Activated naive CD4-positive, alpha-beta T cell treated with anti-CD3 and anti-CD28 coated beads for 36 hours (primary cell): Measurements from ENCODE around the gene RANBP10. TPM values are rescaled to one million over a fixed set of nuclear protein-coding genes. Genes with fewer than 3 reads are reported as not detected.
"Not testable (repeated sequence)": the region's sequence is repeated elsewhere in the genome, so short reads cannot be mapped to it uniquely, and the experiment has no call there.

ENCODE experiments used
- CTCF ChIA-PET: fragments of 350-600 bp; sonication (Branson Sonifier 250); formaldehyde crosslinking; loops from one replicate; lab custom pipeline; 2021; ENCODE audit warnings: antibody characterized with exemption; lab: Charles Lee
- DNase-seq: peaks from one replicate; pipeline ENCODE4 v3.0.0-alpha.2; 2020
- H3K27ac Mint-ChIP-seq: one replicate; pipeline ENCODE4 v1.8.0; 2021; ENCODE audit warnings: mild to moderate bottlenecking, mixed read lengths
- H3K27me3 Mint-ChIP-seq: one replicate; pipeline ENCODE4 v1.8.0; 2021; ENCODE audit warnings: low read depth, mixed read lengths
- H3K36me3 Mint-ChIP-seq: one replicate; pipeline ENCODE4 v1.8.0; 2021; ENCODE audit warnings: low read depth, mixed read lengths
- H3K4me1 Mint-ChIP-seq: one replicate; pipeline ENCODE4 v1.8.0; 2021; ENCODE audit warnings: low read depth, mixed read lengths
- H3K4me3 Mint-ChIP-seq: one replicate; pipeline ENCODE4 v1.8.0; 2021; ENCODE audit warnings: mild to moderate bottlenecking, moderate library complexity, mixed read lengths
- H3K9me3 Mint-ChIP-seq: one replicate; pipeline ENCODE4 v1.8.0; 2021; ENCODE audit warnings: mixed read lengths
- intact Hi-C: fragments of 100-400 bp; cut with micrococcal nuclease; formaldehyde crosslinking; loops from one replicate; pipeline ENCODE4 v1.15.1; 2023
- total RNA-seq, 2 experiments: library from RNA; stranded (reverse); gene quantifications; one replicate each; pipeline ENCODE4 v1.2.3, GENCODE V29; 2021

The RANBP10 gene
- total RNA-seq, 2 experiments from 2014 or later = 12.4 to 16.1 TPM

- H3K4me1 Mint-ChIP-seq = peaks cover 10% of the 10 kb centered on the region
- H3K9me3 Mint-ChIP-seq = no peaks in the 10 kb centered on the region
- no peak overlapping the region for H3K4me3 Mint-ChIP-seq
- peaks cover 8% of the 10 kb centered on the region for H3K36me3 Mint-ChIP-seq
- intact Hi-C loops = no loop called here
- no peaks in the 10 kb centered on the region for H3K27me3 Mint-ChIP-seq
- no peak for DNase-seq
- CTCF ChIA-PET = interaction anchor here (1.3 kb wide), 1 partner anchor 12 kb away, joined by 4 read pairs; no protein-coding TSS in a partner anchor
- H3K27ac Mint-ChIP-seq = no peak overlapping the region
Measured at GRCh38 chr16:67758006-67758405, 48.4 kb downstream of the RANBP10 start.

- H3K4me3 Mint-ChIP-seq = no peak overlapping the region
- H3K36me3 Mint-ChIP-seq = peaks cover 6% of the 10 kb centered on the region
- intact Hi-C loops = no loop called here
- H3K4me1 Mint-ChIP-seq = no peaks in the 10 kb centered on the region
- no peaks in the 10 kb centered on the region for H3K27me3 Mint-ChIP-seq
- no peak for DNase-seq
- H3K27ac Mint-ChIP-seq = no peak overlapping the region
- CTCF ChIA-PET = interaction anchor here (0.5 kb wide), 1 partner anchor 64 kb away, joined by 3 read pairs; no protein-coding TSS in a partner anchor
- no peaks in the 10 kb centered on the region for H3K9me3 Mint-ChIP-seq
Measured at GRCh38 chr16:67752641-67753040, 53.7 kb downstream of the RANBP10 start.

GRCh38 chr16:67751331-67751730, 55.0 kb downstream of the RANBP10 start:
- intact Hi-C loops, H3K4me1 Mint-ChIP-seq, CTCF ChIA-PET, H3K9me3 Mint-ChIP-seq, H3K27ac Mint-ChIP-seq, H3K36me3 Mint-ChIP-seq, H3K4me3 Mint-ChIP-seq, DNase-seq, H3K27me3 Mint-ChIP-seq: not testable (repeated sequence)

GRCh38 chr16:67750466-67750865, 55.9 kb downstream of the RANBP10 start:
- no peaks in the 10 kb centered on the region for H3K27me3 Mint-ChIP-seq
- H3K36me3 Mint-ChIP-seq = peaks cover 6% of the 10 kb centered on the region
- H3K27ac Mint-ChIP-seq = no peak overlapping the region
- no peak for DNase-seq
- CTCF ChIA-PET = interaction anchor here (0.6 to 1.3 kb wide), 2 partner anchors 66 to 188 kb away, joined by 3 to 7 read pairs; no protein-coding TSS in a partner anchor
- H3K4me3 Mint-ChIP-seq = no peak overlapping the region
- no peaks in the 10 kb centered on the region for H3K9me3 Mint-ChIP-seq
- intact Hi-C loops = no loop called here
- H3K4me1 Mint-ChIP-seq = no peaks in the 10 kb centered on the region

GRCh38 chr16:67749436-67750078, 56.8 kb downstream of the RANBP10 start:
- no peak overlapping the region for H3K4me3 Mint-ChIP-seq
- CTCF ChIA-PET = interaction anchor here (0.5 to 1.3 kb wide), 4 partner anchors 27 to 651 kb away, joined by 3 to 7 read pairs (median 4); no protein-coding TSS in a partner anchor
- H3K4me1 Mint-ChIP-seq = no peaks in the 10 kb centered on the region
- peaks cover 6% of the 10 kb centered on the region for H3K36me3 Mint-ChIP-seq
- no peaks in the 10 kb centered on the region for H3K27me3 Mint-ChIP-seq
- no peak overlapping the region for H3K27ac Mint-ChIP-seq
- intact Hi-C loops = no loop called here
- DNase-seq = no peak
- H3K9me3 Mint-ChIP-seq = no peaks in the 10 kb centered on the region

GRCh38 chr16:67748834-67749233, 57.5 kb downstream of the RANBP10 start:
- Mint-ChIP-seq H3K9me3 (no peaks in the 10 kb centered on the region), H3K4me3 (no peak overlapping the region), H3K27me3 (no peaks in the 10 kb centered on the region), H3K27ac (no peak overlapping the region), H3K4me1 (no peaks in the 10 kb centered on the region), H3K36me3 (peaks cover 3% of the 10 kb centered on the region)
- CTCF ChIA-PET = no interaction called here
- intact Hi-C loops = no loop called here
- no peak for DNase-seq

- H3K36me3 Mint-ChIP-seq = no peaks in the 10 kb centered on the region
- no peaks in the 10 kb centered on the region for H3K9me3 Mint-ChIP-seq
- no peak for DNase-seq
- no peak overlapping the region for H3K27ac Mint-ChIP-seq
- intact Hi-C loops = no loop called here
- CTCF ChIA-PET = interaction anchor here (1.2 kb wide), 1 partner anchor 10 kb away, joined by 4 read pairs; no protein-coding TSS in a partner anchor
- no peaks in the 10 kb centered on the region for H3K4me1 Mint-ChIP-seq
- no peak overlapping the region for H3K4me3 Mint-ChIP-seq
- no peaks in the 10 kb centered on the region for H3K27me3 Mint-ChIP-seq
Measured at GRCh38 chr16:67746846-67747245, 59.5 kb downstream of the RANBP10 start.

- no peaks in the 10 kb centered on the region for H3K9me3 Mint-ChIP-seq
- CTCF ChIA-PET = interaction anchor here (0.6 kb wide), 1 partner anchor 148 kb away, joined by 3 read pairs; no protein-coding TSS in a partner anchor
- H3K27me3 Mint-ChIP-seq = no peaks in the 10 kb centered on the region
- no peak for DNase-seq
- no peaks in the 10 kb centered on the region for H3K4me1 Mint-ChIP-seq
- H3K27ac Mint-ChIP-seq = peak overlapping the region; percentile 7
- no peak overlapping the region for H3K4me3 Mint-ChIP-seq
- intact Hi-C loops = no loop called here
- H3K36me3 Mint-ChIP-seq = no peaks in the 10 kb centered on the region
Measured at GRCh38 chr16:67741118-67741517, 65.2 kb downstream of the RANBP10 start.

- H3K4me1 Mint-ChIP-seq = no peaks in the 10 kb centered on the region
- no peak for DNase-seq
- no peaks in the 10 kb centered on the region for H3K9me3 Mint-ChIP-seq
- H3K4me3 Mint-ChIP-seq = no peak overlapping the region
- CTCF ChIA-PET = interaction anchor here (0.6 to 0.7 kb wide), 2 partner anchors 147 to 219 kb away, joined by 3 read pairs; no protein-coding TSS in a partner anchor
- no peaks in the 10 kb centered on the region for H3K27me3 Mint-ChIP-seq
- no peak overlapping the region for H3K27ac Mint-ChIP-seq
- intact Hi-C loops = no loop called here
- H3K36me3 Mint-ChIP-seq = no peaks in the 10 kb centered on the region
Measured at GRCh38 chr16:67740391-67740790, 66.0 kb downstream of the RANBP10 start.

- H3K27ac Mint-ChIP-seq = no peak overlapping the region
- intact Hi-C loops = no loop called here
- no peaks in the 10 kb centered on the region for H3K4me1 Mint-ChIP-seq
- H3K4me3 Mint-ChIP-seq = no peak overlapping the region
- H3K9me3 Mint-ChIP-seq = no peaks in the 10 kb centered on the region
- DNase-seq = no peak
- H3K27me3 Mint-ChIP-seq = no peaks in the 10 kb centered on the region
- CTCF ChIA-PET = no interaction called here
- H3K36me3 Mint-ChIP-seq = no peaks in the 10 kb centered on the region
Measured at GRCh38 chr16:67736858-67737257, 69.5 kb downstream of the RANBP10 start.

GRCh38 chr16:67734731-67735201, 71.6 kb downstream of the RANBP10 start:
- DNase-seq = no peak
- Mint-ChIP-seq H3K9me3 (no peaks in the 10 kb centered on the region), H3K36me3 (no peaks in the 10 kb centered on the region), H3K4me1 (no peaks in the 10 kb centered on the region), H3K4me3 (no peak overlapping the region), H3K27ac (no peak overlapping the region), H3K27me3 (no peaks in the 10 kb centered on the region)
- intact Hi-C loops = no loop called here
- CTCF ChIA-PET = no interaction called here

GRCh38 chr16:67733734-67734470, 72.5 kb downstream of the RANBP10 start:
- H3K36me3 Mint-ChIP-seq = no peaks in the 10 kb centered on the region
- no peaks in the 10 kb centered on the region for H3K9me3 Mint-ChIP-seq
- intact Hi-C loops = no loop called here
- no peak for DNase-seq
- H3K27ac Mint-ChIP-seq = no peak overlapping the region
- no peaks in the 10 kb centered on the region for H3K4me1 Mint-ChIP-seq
- CTCF ChIA-PET = no interaction called here
- no peaks in the 10 kb centered on the region for H3K27me3 Mint-ChIP-seq
- H3K4me3 Mint-ChIP-seq = no peak overlapping the region
